GM12874 (cell line): ENCODE results near the gene UBE2M.

Experiments used
- CTCF ChIP-seq: IDR thresholded peaks from 2 replicates; pipeline ENCODE4 v1.5.1; 2011; ENCODE audit warnings: low read depth, mild to moderate bottlenecking, control low read depth, low read length, moderate library complexity; ENCODE audit not compliant: insufficient read depth

The UBE2M gene

GRCh38 chr19:58550362-58551122, 7.9 kb downstream of the UBE2M start:
- TF ChIP-seq CTCF = no peak

- no peak for TF ChIP-seq CTCF
These were observed 8.6 kb downstream of the UBE2M start for GRCh38 chr19:58549664-58550361.

- TF ChIP-seq CTCF = no peak
These were observed 9.3 kb downstream of the UBE2M start for GRCh38 chr19:58548859-58549663.

GRCh38 chr19:58547323-58548312, 10.8 kb downstream of the UBE2M start:
- TF ChIP-seq CTCF = no peak

GRCh38 chr19:58546019-58546530, 12.3 kb downstream of the UBE2M start:
- no peak for TF ChIP-seq CTCF

- no peak for TF ChIP-seq CTCF
These were observed 13.0 kb downstream of the UBE2M start for GRCh38 chr19:58545286-58546018.
